GM18508 (cell line): ENCODE measurements around the gene BIN2.

ENCODE experiments used
- ATAC-seq: cut with Tn5 transposase; IDR thresholded peaks from one replicate; pipeline ENCODE4 v1.9.1; 2021; ENCODE audit warnings: moderate number of reproducible peaks; ENCODE audit not compliant: insufficient read depth, unreplicated experiment

The BIN2 gene

GRCh38 chr12:51323966-51324895 is at the start of gene BIN2:
TSS of gene BIN2 (minus strand) at chr12:51324174. CDS start at chr12:51324102, 72 bp downstream.
- ATAC-seq: no peak

- no peak for ATAC-seq
These were observed 49.2 kb upstream of the BIN2 start for GRCh38 chr12:51373187-51373586.

DNA sequence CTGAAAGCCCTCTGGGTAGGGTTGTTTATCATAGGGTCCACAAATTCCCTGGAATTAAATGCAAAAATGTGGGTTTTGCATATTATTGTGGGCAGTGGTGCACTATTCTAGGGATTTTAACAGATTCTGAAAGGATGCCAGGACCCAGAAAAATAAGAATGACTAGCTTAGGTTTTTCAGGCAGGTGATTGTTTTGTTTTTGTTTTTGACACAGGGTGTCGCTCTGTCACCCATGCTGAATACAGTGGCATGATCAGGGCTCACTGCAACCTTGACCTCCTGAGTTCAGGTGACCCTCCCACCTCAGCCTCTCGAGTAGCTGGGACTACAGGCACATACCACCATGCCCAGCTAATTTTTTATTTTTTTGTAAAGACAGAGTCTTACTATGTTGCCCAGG is 48.0 kb upstream of the BIN2 start:
- no peak for ATAC-seq

GRCh38 chr12:51371295-51371953 is 47.5 kb upstream of the BIN2 start:
- no peak for ATAC-seq

DNA sequence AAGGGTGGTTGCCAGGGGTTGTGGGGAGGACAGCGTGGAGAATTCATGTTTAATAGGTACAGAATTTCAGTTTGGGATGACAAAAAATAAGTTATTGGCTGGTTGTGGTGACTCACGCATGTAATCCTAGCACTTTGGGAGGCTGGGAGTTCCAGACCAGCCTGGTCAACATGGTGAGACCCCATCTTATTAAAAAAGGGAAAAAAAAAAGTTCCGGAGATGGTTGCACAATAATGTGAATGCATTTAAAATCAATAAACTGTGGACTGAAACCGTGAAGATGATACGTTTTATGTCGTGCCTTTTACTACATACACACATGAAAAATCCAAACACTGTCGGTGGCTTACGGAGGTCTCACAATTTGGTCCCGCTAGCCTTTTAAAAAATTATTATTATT is 46.7 kb upstream of the BIN2 start:
- no peak for ATAC-seq

DNA sequence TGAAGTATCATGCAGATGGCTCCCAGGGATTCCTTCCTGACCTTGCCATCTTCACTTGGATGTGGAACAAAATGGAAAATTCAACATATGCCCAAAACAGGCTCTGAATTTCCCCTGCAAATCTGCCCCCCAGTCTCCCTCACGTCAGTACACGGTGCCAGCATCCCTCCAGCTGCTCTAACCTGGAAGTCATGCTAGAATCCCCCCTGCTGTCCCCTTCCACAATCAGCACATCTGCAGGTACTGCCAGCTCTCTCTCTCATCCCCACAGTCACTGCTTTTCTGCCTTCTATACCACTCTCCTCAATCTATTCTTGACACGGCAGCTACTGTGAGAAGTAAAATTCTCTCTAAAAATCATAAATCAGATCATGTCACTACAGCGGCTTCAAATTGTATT is 45.6 kb upstream of the BIN2 start:
- ATAC-seq: no peak

GRCh38 chr12:51368640-51369517 is 44.9 kb upstream of the BIN2 start:
- ATAC-seq: peak; percentile 94

DNA sequence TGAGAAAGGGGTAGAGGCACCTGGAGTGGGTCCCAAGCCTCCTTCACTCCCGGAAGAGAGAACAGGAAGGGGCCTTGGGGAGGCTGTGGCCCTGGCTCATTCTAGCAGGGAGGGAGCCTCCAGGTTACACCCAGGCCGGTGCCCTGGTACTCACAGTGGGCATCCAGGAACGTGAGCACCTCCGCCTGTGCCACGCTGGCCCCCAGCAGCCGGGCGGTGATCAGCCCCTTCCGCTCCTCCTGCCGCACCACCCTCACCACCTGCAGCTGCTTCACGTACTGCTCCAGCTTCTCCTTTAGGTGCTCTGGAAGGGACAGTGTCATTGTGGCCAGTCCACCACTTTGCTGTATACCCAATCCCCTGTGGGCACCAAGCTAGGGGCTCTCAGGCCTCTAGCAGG is 41.3 kb upstream of the BIN2 start:
- no peak for ATAC-seq

GRCh38 chr12:51364001-51364400 is 40.0 kb upstream of the BIN2 start:
- no peak for ATAC-seq

DNA sequence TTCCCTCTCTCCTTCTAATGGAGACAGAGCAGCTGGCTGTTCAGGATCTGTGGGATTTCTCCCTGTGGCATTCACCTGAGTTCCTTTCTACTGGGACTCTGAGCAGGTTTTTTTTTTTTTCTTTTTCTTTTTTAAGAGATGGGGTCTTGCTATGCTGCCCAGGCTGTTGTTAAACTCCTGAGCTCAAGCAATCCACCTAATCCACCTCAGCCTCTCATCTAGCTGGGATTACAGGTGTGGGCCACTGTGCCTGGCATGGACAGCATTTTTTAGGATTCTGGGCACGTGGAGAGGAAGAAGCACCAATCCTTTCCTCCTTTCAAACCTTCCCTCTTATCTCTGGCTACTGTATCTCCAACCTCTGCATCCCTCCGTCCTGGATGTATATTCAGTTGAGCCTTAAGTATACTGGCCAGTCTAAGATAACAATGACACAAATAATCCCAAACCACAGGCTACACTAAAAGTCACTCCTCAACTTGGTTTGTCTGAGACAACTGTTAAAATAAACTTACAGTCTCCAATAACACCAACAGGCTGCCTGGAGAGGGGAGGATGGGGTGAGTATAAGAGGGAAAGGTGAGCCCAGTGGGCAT is 38.9 kb upstream of the BIN2 start:
- ATAC-seq: no peak

DNA sequence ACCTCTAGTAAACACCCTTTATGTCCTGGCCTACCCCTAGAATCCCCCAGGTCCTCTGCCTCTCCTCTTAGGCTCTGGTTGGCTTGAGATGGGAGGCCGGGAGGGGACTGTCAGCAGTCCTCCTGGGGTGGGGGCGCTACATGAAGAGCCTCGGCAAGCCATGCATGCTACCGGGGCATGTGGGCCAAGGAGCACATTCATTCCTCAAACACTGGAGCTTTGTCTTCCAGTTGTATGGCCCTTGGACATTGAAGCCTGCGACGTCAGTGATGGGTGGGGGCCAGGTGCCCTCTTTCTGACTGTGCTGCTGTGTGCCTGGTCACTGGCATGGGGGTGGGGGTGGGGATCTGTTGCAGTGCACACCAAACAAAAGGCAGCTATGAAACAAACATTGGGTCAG is 38.3 kb upstream of the BIN2 start:
- no peak for ATAC-seq

DNA sequence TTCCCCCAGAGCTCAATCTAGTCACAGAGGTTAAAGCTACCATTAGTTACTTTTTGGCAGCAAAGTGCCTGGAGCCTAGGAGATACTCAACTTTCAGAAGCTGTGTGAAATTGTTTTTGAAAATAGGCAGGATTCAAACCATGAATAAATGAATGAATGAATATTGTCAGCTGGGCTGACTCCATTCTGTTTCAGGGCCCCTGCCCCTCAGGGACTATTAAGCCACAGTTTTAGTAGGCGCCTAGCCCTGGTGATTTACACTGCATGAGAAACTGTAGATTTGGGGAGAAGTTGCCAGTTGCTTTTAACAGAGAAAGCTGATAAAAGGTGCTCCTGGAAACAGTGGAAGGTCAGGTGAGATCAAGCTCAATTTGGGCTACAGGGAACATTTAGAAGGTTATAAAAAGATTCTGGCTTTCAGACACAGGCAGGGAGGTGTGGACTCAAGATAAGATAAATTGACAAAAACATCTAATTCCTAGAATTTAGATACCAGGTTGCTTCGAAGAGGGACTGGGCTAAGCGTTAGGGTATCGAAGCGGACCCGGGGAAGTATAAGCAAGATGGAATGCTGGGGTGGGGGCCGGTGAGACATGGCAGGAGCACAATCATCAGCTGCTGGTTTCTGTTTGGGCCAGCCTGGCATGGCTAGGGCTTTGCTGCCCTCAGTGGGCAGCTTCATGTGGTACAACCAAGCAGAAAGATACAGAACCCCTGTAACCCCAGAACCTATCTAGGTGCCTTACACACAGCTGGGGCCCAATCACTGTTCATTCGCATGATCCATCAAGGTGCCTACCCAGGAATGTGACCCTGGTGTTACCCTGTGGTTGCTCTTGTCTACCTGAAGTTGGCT is 37.4 kb upstream of the BIN2 start:
- no peak for ATAC-seq

GRCh38 chr12:51360315-51360714 is 36.3 kb upstream of the BIN2 start:
- ATAC-seq: no peak

DNA sequence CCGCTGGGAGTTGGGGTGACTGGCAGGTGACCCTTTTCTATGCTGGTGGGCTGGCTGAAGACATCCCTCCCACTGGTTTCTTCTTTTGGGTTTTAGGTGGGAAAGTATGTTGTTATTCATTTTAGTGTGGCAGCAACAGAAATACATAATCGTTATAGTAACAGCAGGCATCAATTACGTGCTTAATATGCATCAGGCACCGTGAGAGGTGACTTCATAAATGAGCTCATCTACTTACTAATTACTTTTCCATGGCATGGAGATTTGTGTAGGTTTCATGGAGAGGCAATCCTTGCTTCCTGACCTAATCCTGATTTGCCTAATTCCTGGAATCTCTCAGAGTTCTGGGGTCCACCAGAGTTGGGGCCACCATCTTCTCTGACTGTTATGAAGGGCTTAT is 35.9 kb upstream of the BIN2 start:
- ATAC-seq: no peak

GRCh38 chr12:51358496-51358895 is 34.5 kb upstream of the BIN2 start:
- ATAC-seq: no peak

- ATAC-seq: no peak
These were observed 33.5 kb upstream of the BIN2 start for GRCh38 chr12:51357374-51358047.

DNA sequence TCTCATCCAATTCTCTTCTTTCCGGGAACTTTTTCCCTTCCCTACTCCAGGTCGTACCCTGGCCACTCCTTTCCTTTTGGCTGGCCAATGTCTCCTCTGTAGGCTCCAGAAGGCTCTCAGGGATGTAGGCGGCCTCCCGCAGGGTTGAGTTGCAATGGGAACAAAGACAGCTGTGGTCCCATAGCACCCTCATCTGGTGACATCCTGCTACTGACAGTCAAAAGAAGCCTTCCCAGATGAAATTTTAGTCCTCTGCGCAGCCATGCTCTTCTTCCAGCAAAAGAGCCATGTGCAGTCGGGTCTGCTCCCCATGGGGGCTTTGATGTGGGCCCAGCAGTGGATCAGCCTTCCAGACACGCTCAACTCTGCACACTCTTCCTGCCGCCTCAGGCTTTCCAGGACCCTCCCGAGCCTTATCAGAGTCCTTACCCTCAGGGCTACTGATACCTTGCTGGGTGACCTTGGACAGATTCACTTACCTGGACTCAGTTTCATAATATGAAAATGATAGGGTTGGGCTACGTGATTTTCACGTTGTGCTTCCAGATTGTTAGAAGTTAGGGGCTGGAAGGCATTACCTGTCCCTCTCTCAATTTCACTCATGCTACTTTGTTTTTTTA is 28.0 kb upstream of the BIN2 start:
- ATAC-seq: no peak

DNA sequence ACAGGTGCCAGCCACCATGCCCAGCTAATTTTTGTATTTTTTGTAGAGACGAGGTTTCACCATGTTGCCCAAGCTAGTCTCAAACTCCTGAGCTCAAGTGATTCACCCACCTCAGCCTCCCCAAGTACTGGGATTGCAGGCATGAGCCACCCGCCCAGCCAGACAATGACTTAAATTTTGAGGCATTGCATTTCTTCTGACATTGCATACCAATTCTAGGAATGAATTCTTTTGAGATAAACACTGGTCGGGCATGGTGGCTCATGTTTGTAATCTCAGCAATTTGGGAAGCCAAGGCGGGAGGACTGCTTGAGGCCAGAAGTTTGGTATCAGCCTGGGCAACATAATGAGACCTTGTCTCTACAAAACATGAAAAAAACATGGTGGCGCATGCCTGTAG is 25.1 kb upstream of the BIN2 start:
- ATAC-seq: no peak
